Measurements from ENCODE around the gene ARHGAP6. TPM values are rescaled to one million over a fixed set of nuclear protein-coding genes. Genes with fewer than 3 reads are reported as not detected.

The ARHGAP6 gene
- total and polyA plus RNA-seq, 9 of the 15 experiments (the other 6 are each of a cell fraction or from before 2014, with no cell fraction given) = 12.5 to 63.6 (median 41.8) TPM

DNA sequence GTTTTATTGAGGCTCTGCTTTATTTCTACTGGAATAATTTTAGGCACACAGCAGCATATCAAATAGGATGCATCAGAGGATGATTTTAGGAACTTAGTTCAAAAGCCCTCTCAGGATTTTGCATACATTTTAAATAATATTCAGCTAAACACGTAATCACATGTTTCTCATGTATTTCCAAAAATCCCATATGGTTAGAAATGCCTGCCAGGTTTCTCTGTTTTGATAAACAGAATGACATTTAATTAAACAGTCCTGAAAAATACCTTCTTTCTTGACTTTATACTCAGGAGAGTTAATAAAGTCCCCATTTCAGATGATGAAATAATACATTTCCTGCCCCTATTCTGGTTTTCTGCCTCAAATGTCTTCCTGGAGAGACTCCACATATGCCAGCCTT lies 459.0 kb downstream of the ARHGAP6 start:
- Histone ChIP-seq H3K79me2 (ENCODE audit: control insufficient read depth, insufficient read depth, low read length) (no peaks in the 10 kb centered on the region), H3K36me3 (ENCODE audit: control insufficient read depth, insufficient read depth, low read length) (peaks cover 15% of the 10 kb centered on the region; the same call in 2 of the 3 replicates), H3K9me3 (replicated peaks; ENCODE audit: control insufficient read depth, insufficient read depth, low read depth, low read length) (no peaks in the 10 kb centered on the region), H3K4me1 (replicated peaks in 1 of 2; ENCODE audit: control insufficient read depth in 2 of 2, insufficient read depth in 2 of 2, low read length in 2 of 2) (peaks cover 0 to 11% of the 10 kb centered on the region in 2 experiments; a peak in 4 of 5 replicates), H3K9ac (ENCODE audit: insufficient read depth in 1 of 2, low read depth in 2 of 2, low read length in 2 of 2) (no peak overlapping the region), H3K4me2 (ENCODE audit: insufficient read depth, low read length) (no peak overlapping the region), H3K4me3 (no peak overlapping the region), H3K27me3 (ENCODE audit: control insufficient read depth in 2 of 2, insufficient read depth in 2 of 2, low read length in 2 of 2) (no peaks in the 10 kb centered on the region), H2AFZ (ENCODE audit: low read depth, low read length) (no peak overlapping the region), H4K20me1 (replicated peaks; ENCODE audit: control insufficient read depth, insufficient read depth, low read length) (no peaks in the 10 kb centered on the region), H3K9me1 (ENCODE audit: control insufficient read depth, insufficient read depth, low read length) (no peaks in the 10 kb centered on the region), H3K27ac (ENCODE audit: extremely low read depth, low read depth, low read length) (no peak overlapping the region)
- ChIA-PET POLR2A (no interaction called here), CTCF (ENCODE audit: low intra/inter-chr PET ratio) (no interaction called here)
- ATAC-seq = no peak
- FAIRE-seq = no peak
- no TSS peak for BruUV-seq (replicated peaks)
- DNase-seq (ENCODE audit: extremely low read depth in 1 of 4, low spot score in 3 of 4) = no peak
- intact Hi-C loops (cut with micrococcal nuclease) (no loop called here), in situ Hi-C loops (cut with MboI) (no loop called here)
- WGBS (ENCODE audit: insufficient coverage, low coverage, missing lambda C conversion rate) = 83% methylated on average over 1 of the region's 1 CpG
- TF ChIP-seq ZNF764 (CRISPR knock-in tag; IDR thresholded peaks at IDR 0.05; ENCODE audit: low read depth) (no peak), PTRF (tag; IDR thresholded peaks at IDR 0.05) (no peak), PPARD (CRISPR knock-in tag; IDR thresholded peaks at IDR 0.05) (no peak), NRF1 (conservative IDR thresholded peaks at IDR 0.05 in 1 of 2, IDR thresholded peaks at IDR 0.05 in 1 of 2) (no peak), U2AF2 (optimal IDR thresholded peaks at IDR 0.05; ENCODE audit: low read depth, low read length) (no peak), NR2C1 (IDR thresholded peaks at IDR 0.05) (no peak), NR2C1 (tag; IDR thresholded peaks at IDR 0.05) (no peak), GATA2 (CRISPR knock-in tag; IDR thresholded peaks at IDR 0.05) (no peak), AFF1 (IDR thresholded peaks at IDR 0.05; ENCODE audit: low read depth in 1 of 2, partially characterized antibody in 2 of 2) (no peak), TEAD2 (tag; IDR thresholded peaks at IDR 0.05) (no peak), E2F5 (CRISPR knock-in tag; IDR thresholded peaks at IDR 0.05) (no peak), LEF1 (IDR thresholded peaks at IDR 0.05) (no peak), MAFG (tag; conservative IDR thresholded peaks at IDR 0.05) (no peak), PHTF2 (CRISPR knock-in tag; IDR thresholded peaks at IDR 0.05) (no peak), POLR2A (conservative IDR thresholded peaks at IDR 0.05) (no peak), ZBTB1 (CRISPR knock-in tag; IDR thresholded peaks at IDR 0.05; ENCODE audit: borderline replicate concordance, low read depth) (no peak), ELF1 (tag; IDR thresholded peaks at IDR 0.05) (no peak)
- TF ChIP-seq, protein P1, sequence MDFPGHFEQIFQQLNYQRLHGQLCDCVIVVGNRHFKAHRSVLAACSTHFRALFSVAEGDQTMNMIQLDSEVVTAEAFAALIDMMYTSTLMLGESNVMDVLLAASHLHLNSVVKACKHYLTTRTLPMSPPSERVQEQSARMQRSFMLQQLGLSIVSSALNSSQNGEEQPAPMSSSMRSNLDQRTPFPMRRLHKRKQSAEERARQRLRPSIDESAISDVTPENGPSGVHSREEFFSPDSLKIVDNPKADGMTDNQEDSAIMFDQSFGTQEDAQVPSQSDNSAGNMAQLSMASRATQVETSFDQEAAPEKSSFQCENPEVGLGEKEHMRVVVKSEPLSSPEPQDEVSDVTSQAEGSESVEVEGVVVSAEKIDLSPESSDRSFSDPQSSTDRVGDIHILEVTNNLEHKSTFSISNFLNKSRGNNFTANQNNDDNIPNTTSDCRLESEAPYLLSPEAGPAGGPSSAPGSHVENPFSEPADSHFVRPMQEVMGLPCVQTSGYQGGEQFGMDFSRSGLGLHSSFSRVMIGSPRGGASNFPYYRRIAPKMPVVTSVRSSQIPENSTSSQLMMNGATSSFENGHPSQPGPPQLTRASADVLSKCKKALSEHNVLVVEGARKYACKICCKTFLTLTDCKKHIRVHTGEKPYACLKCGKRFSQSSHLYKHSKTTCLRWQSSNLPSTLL (IDR thresholded peaks at IDR 0.05) = no peak
